HG03521 (cell line): ENCODE results near the gene NEDD9.

Experiments
- ATAC-seq: cut with Tn5 transposase; IDR thresholded peaks from one replicate; pipeline ENCODE4 v1.9.1; 2021; ENCODE audit warnings: mild to moderate bottlenecking, moderate library complexity; ENCODE audit not compliant: unreplicated experiment

Gene NEDD9

GRCh38 chr6:11263291-11263775, 30.9 kb upstream of the NEDD9 start:
- ATAC-seq = no peak

DNA sequence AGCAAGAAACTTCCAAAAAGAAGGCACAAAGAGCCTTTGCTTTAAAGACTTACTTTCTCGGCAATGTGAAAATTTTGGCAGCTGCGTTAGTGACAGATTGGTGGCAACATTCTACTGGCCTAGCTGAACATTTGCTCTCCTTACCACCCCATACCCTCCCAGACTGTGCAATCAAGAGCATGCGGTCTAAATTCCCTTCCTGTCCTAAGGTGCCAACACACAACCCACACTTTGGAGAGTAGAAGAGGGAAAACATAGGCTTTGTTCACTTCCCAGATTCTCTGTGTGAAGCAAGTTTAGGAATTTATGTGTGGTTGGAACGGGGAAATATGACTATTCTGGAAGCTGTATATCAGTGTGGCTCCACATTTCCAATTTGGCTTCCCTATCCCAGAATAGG, 29.8 kb upstream of the NEDD9 start:
- ATAC-seq = no peak

- no peak for ATAC-seq
Measured at GRCh38 chr6:11260249-11261038, 28.0 kb upstream of the NEDD9 start.

DNA sequence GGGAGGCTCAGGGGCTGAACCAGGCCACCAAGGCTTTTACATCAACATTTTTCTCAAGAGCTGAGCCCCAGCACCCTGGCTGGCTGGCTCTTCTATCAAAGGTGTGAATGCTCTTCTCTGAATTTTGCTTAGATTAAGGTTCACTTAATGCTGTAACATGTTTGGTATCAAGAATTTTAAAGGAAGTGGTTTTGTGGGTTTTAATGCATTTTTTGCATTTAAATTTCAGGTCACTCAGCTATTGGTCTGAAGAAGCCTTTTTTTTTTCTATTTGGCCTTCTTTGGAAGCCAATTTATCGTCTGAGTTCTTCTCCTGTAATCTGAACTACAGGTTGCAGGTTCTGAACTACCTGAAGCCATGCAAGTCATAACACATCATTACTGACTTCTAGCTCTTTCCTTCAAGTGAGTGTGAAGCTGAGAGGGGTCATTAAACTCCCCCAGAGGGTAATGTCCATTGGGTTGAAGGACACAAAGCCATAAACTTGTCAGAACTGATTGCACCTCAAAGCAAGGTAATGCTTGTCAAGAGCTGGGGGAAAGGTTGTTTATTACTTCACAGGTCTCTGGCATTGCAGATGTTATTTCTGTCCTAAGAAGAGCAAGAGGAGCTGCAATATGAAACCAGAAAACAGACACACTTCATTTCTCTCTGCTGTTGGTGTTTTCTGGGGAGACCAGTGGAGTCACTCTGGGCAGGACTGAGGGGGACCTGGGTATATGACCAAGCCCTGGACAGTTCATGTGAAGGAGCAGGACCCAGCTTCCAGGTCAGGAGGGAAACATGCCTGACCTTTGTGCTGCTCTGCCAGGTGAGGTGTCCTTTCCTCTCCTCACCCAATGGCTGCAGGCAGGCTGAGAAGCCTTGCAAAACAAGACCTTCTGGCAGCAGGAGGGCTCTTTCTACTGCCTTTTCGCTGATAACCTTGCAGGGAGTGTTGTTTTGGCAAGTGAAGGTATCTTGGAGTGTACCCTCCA, 26.1 kb upstream of the NEDD9 start:
- no peak for ATAC-seq

DNA sequence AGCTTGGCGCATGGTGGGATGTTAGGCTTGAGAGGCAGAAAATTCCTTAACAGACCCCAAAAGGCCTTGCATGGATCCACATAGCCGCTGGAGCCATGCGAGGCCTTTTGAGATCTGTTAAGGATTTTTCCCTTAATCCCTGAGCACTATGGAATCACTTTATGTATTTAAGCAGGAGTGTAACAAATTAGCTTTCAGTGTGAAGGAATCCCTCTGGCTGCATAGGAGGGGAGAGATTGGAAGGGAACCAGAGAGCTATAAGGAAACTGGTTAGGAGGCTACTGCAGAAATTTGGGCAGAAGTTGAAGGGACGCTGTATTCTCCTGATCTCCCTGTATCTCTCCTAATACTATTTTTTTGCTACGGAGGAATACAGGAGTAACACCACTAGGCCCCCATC, 23.1 kb upstream of the NEDD9 start:
- ATAC-seq = no peak

DNA sequence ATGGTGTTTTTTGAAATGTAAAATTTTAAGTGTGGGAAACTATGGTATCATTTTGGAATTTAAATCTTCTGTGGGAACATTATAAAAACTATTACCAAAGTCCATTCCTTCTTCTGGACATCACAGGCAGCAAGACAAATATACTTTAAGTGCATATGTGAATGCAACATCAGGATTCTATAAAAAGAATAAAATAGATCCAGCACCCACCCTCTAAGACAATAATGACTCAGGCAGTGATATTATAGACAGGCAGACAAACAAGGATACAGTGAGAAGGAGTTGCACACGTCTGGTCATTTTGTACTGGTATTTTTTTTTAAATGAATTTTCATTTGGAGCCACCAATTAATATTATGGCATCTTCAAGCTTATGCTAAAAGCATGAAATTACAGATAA, 21.1 kb upstream of the NEDD9 start:
- no peak for ATAC-seq

GRCh38 chr6:11251553-11252360, 19.3 kb upstream of the NEDD9 start:
- no peak for ATAC-seq

DNA sequence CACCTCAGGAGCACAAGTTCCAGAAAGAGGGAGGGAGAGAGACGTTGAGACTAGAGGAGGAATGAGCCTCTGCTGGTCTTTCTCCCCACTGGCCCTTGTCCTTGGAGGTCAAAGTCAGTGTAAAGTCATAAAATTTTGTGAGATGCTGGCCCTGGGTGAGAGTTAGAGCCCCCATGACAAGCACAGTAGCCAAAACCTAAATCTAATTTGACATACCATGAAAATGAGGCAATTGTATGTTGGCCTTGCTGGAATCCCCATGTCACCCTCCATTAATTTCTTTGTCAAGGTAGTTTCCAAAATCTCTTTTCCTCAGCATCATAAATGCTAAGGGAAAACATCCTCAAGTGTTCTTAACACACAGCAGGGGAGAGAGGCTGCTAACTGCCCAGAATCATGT, 17.6 kb upstream of the NEDD9 start:
- no peak for ATAC-seq

DNA sequence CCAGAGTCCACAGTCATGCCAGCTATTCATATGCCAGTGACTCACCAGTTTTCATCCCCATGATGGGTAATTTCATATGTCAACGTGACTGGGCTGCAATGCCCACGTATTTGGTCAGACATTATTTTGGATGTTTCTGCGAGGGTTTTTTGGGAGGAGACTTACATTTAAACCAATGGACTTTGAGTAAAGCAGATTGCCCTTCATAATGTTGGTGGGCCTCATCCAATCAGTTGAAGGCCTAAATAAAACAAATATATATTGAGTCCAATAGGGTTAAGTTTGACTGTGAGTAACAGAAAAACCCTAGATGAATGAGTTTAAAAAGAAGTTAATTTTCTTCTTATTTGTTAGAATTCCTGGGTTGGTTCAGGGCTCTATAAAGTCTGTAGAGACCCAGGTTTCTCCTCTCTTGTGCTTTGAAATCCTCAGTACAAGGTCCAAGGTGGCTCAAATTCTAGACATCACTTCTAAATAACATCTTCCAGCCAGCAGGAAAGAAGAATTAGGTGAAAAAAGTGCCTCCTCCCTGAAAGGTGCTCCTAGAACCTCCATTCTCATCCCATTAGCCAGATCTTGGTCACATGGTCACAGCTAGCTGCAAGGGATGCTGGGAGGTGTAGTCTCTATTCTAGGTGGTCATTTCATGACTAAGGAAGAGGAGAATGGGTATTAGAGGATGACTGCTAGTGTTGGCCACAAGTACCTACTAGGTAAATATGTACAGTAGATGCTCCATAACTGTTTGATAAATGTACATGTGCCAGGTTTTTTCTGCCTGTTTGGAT, 16.7 kb upstream of the NEDD9 start:
- no peak for ATAC-seq

DNA sequence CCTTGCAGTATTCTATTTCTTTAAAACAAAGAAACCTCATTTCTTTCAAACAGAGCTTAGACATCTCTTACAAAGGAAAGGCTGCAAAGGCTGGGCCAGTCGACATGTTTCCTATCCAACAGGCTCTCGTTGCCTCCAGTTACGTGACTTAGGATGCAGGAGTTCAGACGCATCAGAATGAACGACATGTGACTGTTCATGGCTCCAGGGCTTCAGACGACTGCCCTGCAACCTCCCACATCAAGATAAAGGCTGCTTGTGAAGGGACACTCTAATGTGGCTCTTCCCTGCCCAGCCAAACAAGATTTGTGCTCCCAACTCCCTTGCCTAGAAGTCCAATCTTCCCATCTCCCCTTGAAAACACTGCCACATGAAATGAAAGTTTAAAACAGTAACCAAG, 14.3 kb upstream of the NEDD9 start:
- ATAC-seq = no peak

- ATAC-seq = no peak
Measured at GRCh38 chr6:11245381-11246256, 13.2 kb upstream of the NEDD9 start.

DNA sequence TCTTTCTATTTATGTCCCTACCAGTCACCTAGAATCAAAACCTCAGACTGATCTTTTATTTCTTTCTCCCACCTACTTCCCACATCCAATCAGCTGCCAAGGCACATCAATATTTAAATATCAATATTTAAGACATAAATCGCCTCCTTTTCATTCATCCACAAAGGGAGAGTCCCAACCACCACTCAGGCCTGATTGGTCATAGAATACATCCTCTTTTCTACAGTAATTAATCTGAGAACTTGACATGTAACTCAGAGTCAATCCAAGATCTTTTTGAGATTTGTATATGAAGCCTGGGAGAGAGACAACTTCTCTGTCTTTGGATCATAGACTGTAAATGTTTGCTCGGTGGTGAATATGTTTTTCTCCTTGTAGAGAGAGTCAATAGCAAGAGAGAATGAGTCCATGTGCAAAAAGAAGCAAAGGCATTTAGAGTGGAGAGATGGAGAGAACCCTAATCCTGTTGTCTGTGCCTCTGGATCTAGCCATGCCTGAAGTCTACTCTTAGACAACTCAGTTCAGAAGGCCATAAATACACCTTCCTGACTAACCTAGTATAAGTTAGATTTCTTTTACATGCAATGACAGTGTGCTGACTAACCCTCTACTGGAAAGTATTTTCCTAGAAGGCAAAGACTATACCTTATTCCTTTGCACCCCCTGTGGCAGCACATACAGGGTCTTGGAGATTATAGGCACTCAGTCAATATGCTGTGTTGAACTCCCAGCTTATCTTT, 12.1 kb upstream of the NEDD9 start:
- no peak for ATAC-seq

GRCh38 chr6:11243861-11244260, 11.4 kb upstream of the NEDD9 start:
- no peak for ATAC-seq

GRCh38 chr6:11242711-11243110, 10.2 kb upstream of the NEDD9 start:
- no peak for ATAC-seq

- no peak for ATAC-seq
Measured at GRCh38 chr6:11241793-11242201, 9.3 kb upstream of the NEDD9 start.

GRCh38 chr6:11241154-11241792, 8.8 kb upstream of the NEDD9 start:
- ATAC-seq = no peak

- ATAC-seq = no peak
Measured at GRCh38 chr6:11237956-11238355, 5.5 kb upstream of the NEDD9 start.

GRCh38 chr6:11237428-11237827, 5.0 kb upstream of the NEDD9 start:
- ATAC-seq = no peak
